NCI-H345 (cell line): ENCODE measurements around the gene PRDM15.
A peak's percentile ranks its signal among the peaks of the same experiment; 100 is the strongest.

Experiments used
- DNase-seq: peaks from one replicate; lab custom pipeline; 2025; lab: John Stamatoyannopoulos, UW

Gene PRDM15

DNA sequence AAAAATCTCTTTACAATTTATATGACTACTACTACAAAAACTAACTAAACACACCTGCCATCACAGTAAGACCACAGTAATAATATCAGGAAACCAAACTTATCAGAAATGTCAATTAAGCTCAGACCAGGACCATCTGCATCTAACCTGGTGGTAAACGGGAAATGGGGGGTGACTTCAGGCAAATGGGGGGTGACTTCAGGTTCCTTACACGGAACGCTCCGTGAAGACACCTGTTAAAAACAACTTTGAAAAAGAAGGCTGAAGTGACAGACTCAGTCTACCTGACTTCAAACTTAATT, 15.8 kb downstream of the PRDM15 start:
- DNase-seq: no peak

DNA sequence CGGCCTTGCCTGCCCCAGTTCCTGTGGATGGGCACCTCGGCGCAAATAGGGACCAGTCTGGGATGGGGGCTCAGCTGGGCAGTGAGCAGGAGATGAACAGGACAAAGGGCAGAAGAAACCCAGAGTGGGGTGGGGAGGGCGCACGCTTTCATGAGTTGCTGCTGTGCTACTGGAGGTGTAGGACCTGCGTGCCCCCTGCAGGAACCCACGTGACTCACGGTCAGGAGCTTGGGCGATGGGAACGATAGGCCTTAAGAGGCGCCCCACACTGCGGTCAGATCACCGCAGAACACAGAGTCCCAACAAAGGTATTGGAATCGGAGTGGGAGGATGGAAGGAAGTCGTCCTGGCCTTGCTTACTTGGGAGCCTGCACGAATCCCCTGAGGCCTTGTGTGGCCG, 17.2 kb downstream of the PRDM15 start:
- no peak for DNase-seq

DNA sequence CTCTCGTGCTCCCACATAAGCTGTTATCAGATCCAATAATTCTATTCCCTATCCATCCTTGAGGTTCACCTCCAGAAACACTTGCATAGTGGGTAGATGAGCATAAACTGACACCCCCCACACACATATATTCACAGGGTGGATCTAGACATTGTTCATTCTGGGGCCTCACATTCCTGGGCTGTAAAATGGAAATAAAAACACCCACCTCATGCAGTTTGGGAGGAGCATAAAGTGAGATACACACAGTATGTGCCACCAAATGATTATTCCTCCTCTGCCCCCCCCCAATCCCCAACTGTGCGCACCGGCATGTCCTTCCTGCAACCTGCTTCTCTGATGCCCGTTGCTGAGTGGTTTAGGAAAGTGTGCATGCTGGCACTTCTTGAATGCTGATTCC, 17.9 kb downstream of the PRDM15 start:
- DNase-seq: no peak

DNA sequence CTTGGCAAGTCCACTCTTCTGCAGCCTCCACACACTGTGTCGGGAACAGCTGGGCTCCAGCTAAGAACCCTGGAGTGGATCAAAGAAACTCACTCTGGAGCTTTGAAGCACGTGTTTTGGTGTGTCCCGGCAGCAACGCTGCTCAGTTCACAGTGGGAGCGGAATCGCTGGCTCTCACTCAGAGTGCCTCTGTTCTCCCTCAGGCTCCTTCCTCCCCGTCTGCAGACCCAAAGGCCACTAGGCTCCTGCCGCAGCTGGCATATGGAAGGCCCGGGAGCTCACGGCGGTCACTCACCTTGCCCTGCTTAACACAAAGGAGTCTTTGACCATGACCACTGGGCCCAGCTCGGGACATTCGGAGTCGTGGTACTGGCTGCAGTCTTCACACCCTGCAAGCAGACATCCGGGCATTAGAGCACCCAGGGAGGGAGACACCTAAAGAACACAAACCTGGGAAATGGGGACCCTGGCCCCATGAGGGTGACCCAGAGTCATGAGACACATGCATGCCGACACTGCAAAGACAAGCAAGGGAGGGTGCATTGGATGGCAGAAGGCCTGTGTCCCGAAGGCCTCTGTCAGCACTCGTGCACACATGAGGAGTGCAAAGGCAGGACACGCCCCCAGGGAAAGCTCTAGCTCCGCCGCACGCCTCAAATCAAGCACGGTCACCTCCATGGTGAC, 19.7 kb downstream of the PRDM15 start:
- no peak for DNase-seq

DNA sequence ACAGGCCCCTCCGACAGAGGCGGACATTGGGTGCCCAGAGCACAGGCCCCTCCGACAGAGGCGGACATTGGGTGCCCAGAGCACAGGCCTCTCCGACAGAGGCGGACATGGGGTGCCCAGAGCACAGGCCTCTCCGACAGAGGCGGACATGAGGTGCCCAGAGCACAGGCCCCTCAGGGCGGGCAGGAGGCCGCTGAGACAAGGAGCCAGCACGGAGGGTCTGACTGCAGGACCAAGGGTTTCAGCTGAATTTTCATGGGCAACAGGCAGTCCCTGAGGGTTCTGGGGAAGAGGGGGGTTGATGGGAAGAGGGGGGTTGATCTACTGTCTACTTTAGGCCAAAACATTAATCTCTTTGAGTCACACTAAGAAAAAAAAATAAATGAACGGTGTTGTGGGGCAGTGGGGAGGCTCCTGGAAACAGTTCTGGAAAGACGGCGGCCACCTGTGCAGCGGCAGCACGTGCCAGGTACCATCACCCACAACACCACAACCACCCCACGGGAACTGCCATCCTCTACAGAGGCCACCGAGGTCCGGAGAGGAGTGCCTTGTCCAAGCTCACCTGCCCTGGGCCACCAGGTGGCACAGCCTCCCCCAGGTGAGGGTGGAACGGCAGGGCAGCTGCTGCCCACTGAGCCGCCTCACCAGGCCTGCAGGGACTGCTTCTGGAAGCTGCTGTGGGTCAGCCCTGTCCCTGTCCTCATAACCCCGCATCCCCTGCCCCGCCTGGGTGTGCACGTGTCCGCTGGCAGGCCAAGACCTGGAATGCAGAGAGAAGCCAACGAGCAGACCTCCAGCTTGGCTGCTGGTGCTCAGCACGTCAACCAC, 20.5 kb downstream of the PRDM15 start:
- DNase-seq: no peak

DNA sequence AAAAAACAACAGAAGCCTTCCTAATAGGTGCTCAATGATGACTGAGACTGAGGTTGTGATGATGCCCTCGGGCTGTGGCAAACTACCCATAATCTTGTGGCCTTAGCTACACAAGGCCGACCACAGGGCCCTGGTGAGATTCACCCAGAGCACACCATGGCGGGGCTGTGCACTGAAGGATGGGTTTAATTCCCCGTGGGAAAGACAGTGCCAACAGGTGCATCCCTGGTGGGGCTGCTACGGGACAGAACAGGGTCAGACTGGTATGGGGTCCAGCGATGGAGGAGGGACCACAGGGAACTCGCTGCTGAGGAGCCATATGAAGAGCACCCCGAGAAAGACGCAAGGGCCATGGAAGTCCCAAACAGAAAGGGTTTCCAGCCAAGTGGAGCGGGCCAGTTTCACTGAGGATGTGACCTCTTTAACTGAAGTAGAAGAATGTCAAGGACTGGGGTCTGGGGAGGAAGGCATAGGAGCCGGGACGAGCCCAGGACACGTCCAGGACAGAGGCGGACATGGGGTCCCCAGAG, 21.3 kb downstream of the PRDM15 start:
- no peak for DNase-seq

DNA sequence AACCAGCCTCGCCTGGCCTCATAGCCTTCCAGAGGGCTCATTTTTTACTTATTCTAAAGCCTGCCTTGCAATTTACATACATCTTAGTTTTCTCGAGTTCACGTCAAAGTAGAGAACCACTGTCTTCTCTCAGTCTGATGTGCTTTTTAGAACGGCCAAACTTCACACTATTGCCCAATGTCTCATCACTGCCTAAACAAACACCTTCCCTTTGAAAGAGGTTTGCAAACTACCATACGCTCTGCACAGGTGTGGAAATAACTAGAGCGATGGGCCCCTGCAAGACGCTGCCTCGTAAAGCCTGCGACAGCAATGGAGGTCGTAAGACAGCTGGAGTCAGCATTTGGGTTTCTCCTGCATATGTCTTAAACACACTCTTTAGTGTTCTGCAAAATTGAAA, 22.6 kb downstream of the PRDM15 start:
- no peak for DNase-seq

DNA sequence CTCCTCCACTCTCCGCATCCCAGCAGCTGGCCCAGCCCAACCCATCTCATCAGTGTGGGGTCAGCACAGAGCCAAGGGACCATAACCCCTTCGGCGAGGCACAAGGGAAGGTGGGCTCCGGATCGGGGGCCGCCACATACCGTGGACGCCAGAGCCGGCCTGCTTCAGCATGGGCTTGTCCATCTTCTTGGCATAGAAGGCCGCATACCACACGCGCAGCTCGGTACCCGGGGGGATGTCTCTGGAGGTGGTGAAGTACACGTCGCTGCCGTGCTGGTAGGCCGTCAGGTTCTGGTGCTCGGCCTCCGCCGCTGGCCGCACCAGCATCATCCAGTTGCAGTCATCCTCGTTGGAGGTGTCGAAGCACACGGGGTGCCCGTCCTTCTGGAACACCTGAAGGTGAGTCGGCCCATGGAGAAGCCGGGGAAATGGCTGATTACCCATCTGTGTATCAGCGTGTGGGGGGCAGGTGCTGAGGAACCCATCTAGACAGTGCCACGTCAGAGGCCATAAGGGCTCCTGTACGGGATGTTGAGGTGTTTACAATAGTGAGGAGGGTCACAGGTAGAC, 24.6 kb downstream of the PRDM15 start:
- DNase-seq: no peak

DNA sequence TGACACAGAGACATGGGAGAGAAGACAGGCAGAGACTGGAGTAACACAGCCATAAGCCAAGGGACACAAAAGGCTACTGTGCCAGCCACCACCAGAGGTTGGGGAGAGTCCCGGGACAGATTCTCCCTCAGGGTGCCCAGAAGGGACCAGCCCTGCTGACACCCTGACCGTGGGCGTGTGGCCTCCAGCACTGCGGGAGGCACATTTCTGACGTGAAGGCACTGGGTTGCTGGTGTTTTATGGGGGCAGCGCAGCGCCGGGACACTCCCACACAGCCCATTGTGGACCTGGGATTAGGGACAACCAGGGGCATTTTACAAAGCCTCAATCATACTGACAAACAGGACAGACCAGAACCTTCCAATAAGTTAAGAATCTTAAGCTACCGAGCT, 26.2 kb downstream of the PRDM15 start:
- no peak for DNase-seq

DNA sequence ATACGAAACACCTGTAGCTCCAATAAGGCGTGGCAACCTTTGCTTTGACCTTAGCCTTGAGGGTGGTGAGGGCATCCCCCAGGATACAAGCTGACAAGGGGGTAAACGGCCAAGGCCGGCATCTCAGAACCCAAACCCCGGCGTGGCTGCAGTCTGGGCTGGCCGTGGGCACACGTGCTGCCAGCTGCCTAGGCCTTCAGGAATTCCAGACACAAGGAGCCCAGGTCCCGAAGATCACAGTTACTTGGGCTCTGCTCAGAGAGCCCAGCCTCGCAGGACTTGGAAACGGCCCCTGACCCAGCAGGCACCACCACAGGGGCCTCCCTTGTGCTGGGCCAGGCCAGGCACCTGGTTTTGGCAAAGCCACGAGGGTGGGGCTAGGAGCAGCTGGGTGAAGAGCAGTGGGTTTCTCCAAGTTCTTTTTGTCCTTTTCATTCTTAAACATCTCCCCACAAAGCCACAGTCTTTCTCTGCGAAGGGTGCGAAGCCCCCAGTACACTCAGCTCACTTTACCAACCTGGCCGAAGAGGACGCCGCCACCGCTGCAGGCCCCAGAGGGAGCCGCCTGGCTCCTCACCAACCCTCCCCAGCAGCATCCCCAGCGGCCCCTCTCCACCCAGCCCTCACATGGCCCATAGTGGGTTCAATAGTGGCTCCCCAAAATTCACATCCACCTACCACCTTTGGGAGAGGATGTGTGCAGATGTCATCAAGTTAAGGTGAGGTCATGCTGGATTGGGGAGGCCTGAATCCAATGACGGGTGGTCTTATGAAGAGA, 26.8 kb downstream of the PRDM15 start:
- no peak for DNase-seq

DNA sequence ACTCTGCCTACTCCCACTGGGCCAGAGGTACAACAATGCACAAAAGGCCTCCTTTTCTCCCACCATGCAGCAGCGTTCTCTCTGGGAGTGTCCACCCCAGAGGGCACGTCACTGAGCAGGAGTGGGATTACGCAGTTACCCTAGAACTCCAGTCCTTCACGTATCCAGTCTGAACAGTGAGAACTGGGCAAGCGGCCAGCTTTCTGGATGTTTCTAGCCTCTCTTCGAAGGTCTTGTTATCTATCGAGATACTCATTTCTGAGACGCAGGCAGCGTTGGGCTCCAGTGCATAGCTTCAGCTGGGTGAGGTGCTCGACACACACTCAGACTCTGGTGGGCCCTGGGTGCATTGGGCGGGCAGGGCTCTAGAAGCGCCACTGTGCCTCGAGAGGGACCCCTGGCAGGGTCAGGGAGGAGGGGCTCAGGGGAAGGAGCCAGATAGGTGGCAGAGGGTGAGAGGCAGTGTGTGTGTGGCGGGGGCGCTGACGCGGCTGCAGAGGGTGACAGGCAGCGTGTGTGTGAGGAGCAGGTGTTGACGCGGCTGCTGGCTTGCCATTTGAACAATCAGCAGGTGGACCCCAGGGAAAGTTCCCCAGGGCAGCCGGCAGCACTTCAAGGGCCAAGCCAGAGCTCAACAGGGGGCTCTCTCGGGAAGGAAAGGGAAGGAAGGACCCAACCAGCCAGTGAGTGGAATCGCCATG, 27.9 kb downstream of the PRDM15 start:
- DNase-seq: peak; percentile 86

DNA sequence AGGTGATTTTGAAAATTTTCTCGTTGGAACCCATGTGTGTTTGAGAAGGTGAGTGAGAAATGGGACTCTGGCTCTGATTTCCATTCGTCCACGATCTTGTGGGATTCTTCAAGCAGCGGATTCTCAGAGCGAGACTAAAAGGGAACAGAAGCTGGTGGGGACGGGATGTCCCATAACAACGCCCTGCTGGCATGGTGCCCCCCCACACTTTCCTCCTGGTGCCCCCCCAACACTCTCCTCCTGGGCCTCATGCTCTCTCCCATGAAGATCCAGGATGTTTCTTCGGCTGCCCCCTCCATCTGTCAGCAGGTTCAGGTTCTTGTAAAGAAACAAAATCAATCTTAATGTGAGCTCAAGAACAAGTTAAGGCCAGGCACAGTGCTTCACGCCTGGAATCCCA, 29.1 kb downstream of the PRDM15 start:
- DNase-seq: no peak

DNA sequence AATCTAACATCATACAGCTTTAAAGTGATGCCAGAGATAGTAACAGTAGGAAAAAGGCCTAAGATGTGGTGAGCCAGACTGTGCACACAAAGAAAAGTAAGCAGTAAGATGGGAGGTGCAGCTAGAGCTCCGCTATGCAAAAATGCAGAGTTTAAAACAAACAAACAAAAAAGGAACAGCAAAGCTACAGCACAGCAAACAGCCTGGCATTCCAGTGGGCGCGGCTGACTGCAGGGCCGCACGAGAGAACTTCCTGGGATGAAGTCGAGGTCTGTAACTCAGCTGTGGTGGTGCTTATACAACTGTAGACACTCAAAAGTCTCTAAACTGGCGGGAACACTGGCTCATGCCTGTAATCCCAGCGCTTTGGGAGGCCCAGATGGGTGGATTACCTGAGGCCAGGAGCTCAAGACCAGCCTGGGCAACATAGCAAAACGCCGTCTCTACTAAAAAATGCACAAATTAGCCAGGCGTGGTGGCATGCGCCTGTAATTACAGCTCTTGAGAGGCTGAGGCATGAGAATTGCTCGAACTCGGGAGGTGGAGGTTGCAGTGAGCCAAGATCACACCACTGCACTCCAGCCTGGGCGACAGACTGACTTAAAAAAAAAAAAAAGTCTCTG, 30.1 kb downstream of the PRDM15 start:
- DNase-seq: no peak

DNA sequence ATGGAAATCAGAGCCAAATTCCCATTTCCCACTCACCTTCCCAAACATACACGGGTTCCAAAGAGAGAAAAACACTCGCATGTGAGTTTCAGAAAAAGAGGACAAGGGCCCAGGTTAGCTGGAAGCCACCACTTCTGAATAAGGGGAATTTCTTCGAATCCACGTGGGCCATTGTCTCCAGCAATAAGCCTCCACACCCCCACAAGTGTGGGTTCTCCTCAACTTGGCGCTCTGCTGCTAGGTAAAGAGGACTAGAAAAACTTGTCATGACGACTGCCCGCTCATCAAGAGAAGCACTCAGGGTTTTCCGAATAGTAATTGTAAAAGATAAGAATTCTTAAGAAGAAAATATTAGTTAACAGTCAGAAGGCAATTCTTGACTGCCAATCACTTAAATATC, 30.6 kb downstream of the PRDM15 start:
- DNase-seq: no peak

DNA sequence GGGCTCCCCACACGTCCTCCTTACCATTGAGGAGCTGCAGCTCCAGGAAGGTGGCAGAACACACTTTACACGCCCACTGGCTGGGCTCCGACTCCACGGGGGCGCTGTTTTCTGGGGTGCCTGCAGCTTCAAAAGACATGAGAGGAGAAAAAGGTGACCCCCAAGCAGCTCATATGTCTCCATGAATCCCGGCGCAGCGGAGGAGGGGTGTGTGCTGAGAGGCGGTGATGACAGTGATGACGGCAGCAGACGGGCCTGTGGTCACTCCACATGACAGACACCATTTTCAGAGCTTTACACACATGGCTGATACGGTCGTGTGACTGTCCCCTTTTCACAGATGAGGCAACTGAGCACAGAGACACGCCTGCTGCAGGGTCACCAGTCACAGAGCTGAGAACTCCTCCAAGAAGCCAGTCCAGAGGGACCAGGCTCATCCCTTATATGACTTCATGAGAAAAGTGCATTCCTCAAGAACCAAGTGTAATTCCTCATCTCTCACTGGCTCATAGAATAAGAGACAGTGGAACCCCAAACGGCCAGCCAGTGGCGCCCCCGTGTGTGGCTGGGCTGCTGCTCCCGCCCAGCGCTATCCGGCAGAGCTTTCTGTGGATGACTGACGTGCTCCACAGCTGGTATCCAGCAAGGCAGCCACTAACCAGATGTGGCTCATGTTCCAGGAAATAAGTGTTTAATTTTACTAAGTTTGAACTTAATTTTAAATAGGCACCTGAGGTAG, 31.9 kb downstream of the PRDM15 start:
- no peak for DNase-seq

DNA sequence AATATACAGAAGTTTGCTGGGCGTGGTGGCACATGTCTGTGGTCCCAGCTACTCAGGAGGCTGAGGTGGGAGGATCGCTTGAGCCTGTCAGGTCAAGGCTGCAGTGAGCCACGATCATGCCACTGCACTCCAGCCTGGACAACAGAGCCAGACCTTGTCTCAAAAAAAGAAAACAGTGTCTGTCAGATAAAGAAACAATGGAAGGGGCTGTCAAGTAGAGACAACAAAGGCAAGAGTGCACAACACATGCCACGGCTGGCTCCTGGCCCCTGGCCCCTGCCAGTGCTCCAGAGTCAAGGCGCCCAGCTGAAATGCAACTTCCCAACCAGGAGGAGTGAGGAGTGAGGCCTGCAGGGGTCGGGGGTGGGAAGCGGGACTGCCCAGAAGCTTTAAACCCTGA, 32.6 kb downstream of the PRDM15 start:
- DNase-seq: no peak

DNA sequence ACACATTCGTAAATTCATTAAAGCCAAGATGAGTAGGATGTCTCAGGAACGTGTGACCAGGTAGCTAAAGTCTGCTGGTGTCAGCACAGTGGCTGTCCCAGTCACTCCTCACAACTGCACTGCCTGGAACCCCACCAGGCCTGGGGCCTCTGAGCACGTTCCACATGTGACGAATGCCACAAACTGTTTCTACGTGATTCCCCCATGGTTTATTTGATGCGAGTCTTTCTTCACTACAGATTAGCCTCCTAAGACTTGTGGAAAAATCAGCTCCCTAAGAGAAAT, 33.2 kb downstream of the PRDM15 start:
- no peak for DNase-seq

DNA sequence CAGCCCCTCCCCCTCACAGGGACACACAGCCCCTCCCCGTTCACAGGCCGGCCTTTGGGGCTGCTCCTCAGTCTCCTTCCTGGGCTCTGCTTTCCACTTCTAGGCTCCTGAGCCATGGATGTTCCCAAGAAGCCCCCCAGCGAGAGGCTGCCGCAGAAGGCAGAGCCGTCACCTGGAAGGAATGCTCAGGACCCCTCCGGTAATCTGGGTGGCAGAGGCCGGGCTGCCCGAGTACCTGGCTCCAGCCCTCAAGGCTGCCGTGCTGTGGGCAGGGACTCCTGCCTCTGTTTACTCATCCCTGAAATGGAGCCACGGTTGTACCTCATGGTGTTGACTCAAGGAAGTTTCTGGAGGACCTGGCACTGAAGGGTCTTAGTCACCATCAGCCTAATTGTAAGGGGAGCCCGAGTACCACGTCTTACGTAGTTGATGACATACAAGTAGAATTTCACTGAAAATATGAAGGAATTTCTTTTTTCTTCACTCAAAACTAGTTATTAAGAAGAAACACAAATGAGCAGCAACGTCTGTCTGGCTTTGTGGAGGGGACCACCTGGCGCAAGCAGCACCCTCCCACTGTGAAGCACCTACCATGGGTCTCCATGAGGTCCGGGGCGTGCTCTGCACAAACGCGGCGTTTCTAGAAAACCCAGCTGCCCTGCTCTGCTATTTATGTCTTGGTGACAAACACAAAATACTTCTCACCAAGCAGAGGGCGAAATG, 33.7 kb downstream of the PRDM15 start:
- DNase-seq: no peak

DNA sequence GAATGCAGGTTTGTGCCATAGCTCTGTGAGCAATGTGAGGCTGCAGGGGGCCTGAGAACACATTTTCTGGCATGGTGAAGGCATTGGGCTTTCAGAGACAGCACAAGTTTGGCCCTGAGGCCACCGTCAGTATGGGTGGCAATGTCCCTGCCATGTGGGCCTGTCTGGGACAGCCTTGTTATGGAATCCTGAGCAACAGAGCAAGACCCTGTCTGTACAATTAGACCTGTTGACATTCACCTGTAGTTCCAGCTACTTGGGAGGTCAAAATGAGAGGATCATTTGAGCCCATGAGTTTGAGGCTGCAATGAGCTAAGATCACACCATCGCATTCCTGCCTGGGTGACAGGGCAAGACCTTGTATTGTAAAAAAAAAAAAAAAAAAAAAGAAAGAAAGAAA, 35.6 kb downstream of the PRDM15 start:
- DNase-seq: no peak

DNA sequence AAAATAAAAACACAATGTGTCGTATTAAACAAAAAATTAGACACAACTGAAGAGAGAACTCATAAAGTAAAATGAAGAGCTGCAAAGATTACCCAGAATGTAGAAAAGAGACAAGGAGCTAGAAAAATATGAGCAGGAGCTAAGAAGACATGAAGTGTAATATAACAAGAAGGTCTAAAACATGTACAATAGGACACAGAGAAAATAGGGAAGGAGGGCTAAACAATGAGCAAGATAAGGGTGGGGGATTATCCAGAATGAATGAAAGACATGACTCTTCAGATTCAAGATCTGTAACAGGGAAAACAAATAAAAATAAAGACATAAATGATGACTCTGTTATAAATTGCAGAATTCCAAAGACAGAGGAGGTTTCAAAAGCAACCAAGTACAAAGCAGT, 38.3 kb downstream of the PRDM15 start:
- DNase-seq: no peak
